ES-I3 (cell line): ENCODE measurements around the gene EYA3.
"Not testable (repeated sequence)": the region's sequence is repeated elsewhere in the genome, so short reads cannot be mapped to it uniquely, and the experiment has no call there.

Experiments
- H3K36me3 ChIP-seq: 2 replicates; pipeline ENCODE4 v1.6.1; 2013; ENCODE audit warnings: mild to moderate bottlenecking, low read length, control low read depth, moderate library complexity; ENCODE audit not compliant: insufficient read depth
- H3K4me1 ChIP-seq: 2 replicates; pipeline ENCODE4 v1.6.1; 2013; ENCODE audit warnings: mild to moderate bottlenecking, control low read depth, low read length; ENCODE audit not compliant: insufficient read depth
- H3K9ac ChIP-seq: 2 replicates; pipeline ENCODE4 v1.6.1; 2013; ENCODE audit warnings: low read depth, mild to moderate bottlenecking, low read length, moderate library complexity
- H3K9me3 ChIP-seq: 2 replicates; pipeline ENCODE4 v1.6.1; 2013; ENCODE audit warnings: mild to moderate bottlenecking, low read length, moderate library complexity; ENCODE audit not compliant: control insufficient read depth, insufficient read depth

The EYA3 gene

GRCh38 chr1:28037946-28038345 lies 50.5 kb downstream of the EYA3 start:
- H3K9ac ChIP-seq, result no peak overlapping the region
- H3K9me3 ChIP-seq, result no peaks in the 10 kb centered on the region
- no peaks in the 10 kb centered on the region for H3K36me3 ChIP-seq
- no peaks in the 10 kb centered on the region for H3K4me1 ChIP-seq

GRCh38 chr1:28037206-28037605 lies 51.2 kb downstream of the EYA3 start:
- H3K9ac ChIP-seq, result no peak overlapping the region
- H3K4me1 ChIP-seq, result no peaks in the 10 kb centered on the region
- H3K36me3 ChIP-seq, result no peaks in the 10 kb centered on the region
- no peaks in the 10 kb centered on the region for H3K9me3 ChIP-seq

GRCh38 chr1:28036431-28036830 lies 52.0 kb downstream of the EYA3 start:
- Histone ChIP-seq H3K36me3 (no peaks in the 10 kb centered on the region), H3K4me1 (no peaks in the 10 kb centered on the region), H3K9ac (no peak overlapping the region), H3K9me3 (no peaks in the 10 kb centered on the region)

- Histone ChIP-seq H3K36me3 (peaks cover 3% of the 10 kb centered on the region; the same call in 1 of the 2 replicates), H3K4me1 (no peaks in the 10 kb centered on the region), H3K9ac (no peak overlapping the region), H3K9me3 (no peaks in the 10 kb centered on the region)
Measured at GRCh38 chr1:28035420-28035819, 53.0 kb downstream of the EYA3 start.

GRCh38 chr1:28032281-28032680 lies 56.1 kb downstream of the EYA3 start:
- Histone ChIP-seq H3K36me3 (peaks cover 3% of the 10 kb centered on the region; the same call in 1 of the 2 replicates), H3K4me1 (no peaks in the 10 kb centered on the region), H3K9me3 (no peaks in the 10 kb centered on the region), H3K9ac (no peak overlapping the region)

- H3K4me1 ChIP-seq, result no peaks in the 10 kb centered on the region
- no peaks in the 10 kb centered on the region for H3K9me3 ChIP-seq
- H3K36me3 ChIP-seq, result peaks cover 3% of the 10 kb centered on the region; the same call in 1 of the 2 replicates
- no peak overlapping the region for H3K9ac ChIP-seq
Measured at GRCh38 chr1:28031173-28031572, 57.2 kb downstream of the EYA3 start.

GRCh38 chr1:28028873-28029654 lies 59.3 kb downstream of the EYA3 start:
- Histone ChIP-seq H3K36me3 (peaks cover 3% of the 10 kb centered on the region; the same call in 1 of the 2 replicates), H3K4me1 (no peaks in the 10 kb centered on the region), H3K9ac (no peak overlapping the region), H3K9me3 (no peaks in the 10 kb centered on the region)

- Histone ChIP-seq H3K36me3 (peaks cover 3% of the 10 kb centered on the region), H3K9me3 (no peaks in the 10 kb centered on the region), H3K4me1 (no peaks in the 10 kb centered on the region), H3K9ac (no peak overlapping the region)
Measured at GRCh38 chr1:28027660-28028059, 60.8 kb downstream of the EYA3 start.

- H3K9ac ChIP-seq, result no peak overlapping the region
- no peaks in the 10 kb centered on the region for H3K4me1 ChIP-seq
- peaks cover 3% of the 10 kb centered on the region for H3K36me3 ChIP-seq
- no peaks in the 10 kb centered on the region for H3K9me3 ChIP-seq
Measured at GRCh38 chr1:28027238-28027637, 61.2 kb downstream of the EYA3 start.

- Histone ChIP-seq H3K9ac (no peak overlapping the region), H3K36me3 (peaks cover 3% of the 10 kb centered on the region)
Measured at GRCh38 chr1:28026329-28026728, 62.1 kb downstream of the EYA3 start.

GRCh38 chr1:28021064-28021463 lies 67.3 kb downstream of the EYA3 start:
- peaks cover 10% of the 10 kb centered on the region for H3K4me1 ChIP-seq
- no peaks in the 10 kb centered on the region for H3K9me3 ChIP-seq
- H3K36me3 ChIP-seq, result no peaks in the 10 kb centered on the region; the same call in 1 of the 2 replicates
- no peak overlapping the region for H3K9ac ChIP-seq

More at GRCh38 chr1:28026329-28026728, 62.1 kb downstream of the EYA3 start:
- Histone ChIP-seq H3K4me1 (peaks cover 2% of the 10 kb centered on the region), H3K9me3 (no peaks in the 10 kb centered on the region)

- Histone ChIP-seq H3K4me1 (no peaks in the 10 kb centered on the region), H3K9me3 (no peaks in the 10 kb centered on the region), H3K9ac (no peak overlapping the region), H3K36me3 (peaks cover 15% of the 10 kb centered on the region)
Measured at GRCh38 chr1:28010969-28011368, 77.4 kb downstream of the EYA3 start.

GRCh38 chr1:28003117-28003516 lies 85.3 kb downstream of the EYA3 start:
- not testable (repeated sequence) for H3K9ac ChIP-seq

GRCh38 chr1:28002600-28002999 lies 85.8 kb downstream of the EYA3 start:
- no peaks in the 10 kb centered on the region for H3K4me1 ChIP-seq
- H3K9me3 ChIP-seq, result no peaks in the 10 kb centered on the region
- peaks cover 4% of the 10 kb centered on the region; the same call in 1 of the 2 replicates for H3K36me3 ChIP-seq
- no peak overlapping the region for H3K9ac ChIP-seq

More at GRCh38 chr1:28003117-28003516, 85.3 kb downstream of the EYA3 start:
- H3K9me3 ChIP-seq, H3K4me1 ChIP-seq, H3K36me3 ChIP-seq: not testable (repeated sequence)

- Histone ChIP-seq H3K4me1 (no peaks in the 10 kb centered on the region), H3K9me3 (no peaks in the 10 kb centered on the region), H3K36me3 (peaks cover 8% of the 10 kb centered on the region; the same call in 1 of the 2 replicates), H3K9ac (no peak overlapping the region)
Measured at GRCh38 chr1:27999055-27999454, 89.4 kb downstream of the EYA3 start.
